Erythroblast (primary cell): Measurements from ENCODE around the gene SLC47A2.

Experiments
- DNase-seq, 2 experiments: peaks; one replicate each; lab custom pipeline; 2025; lab: John Stamatoyannopoulos, UW
- GATA1 ChIP-seq: IDR thresholded peaks from 2 replicates; pipeline ENCODE4 v1.6.1; 2011; ENCODE audit warnings: low read depth, mild to moderate bottlenecking, control low read depth, low read length, moderate library complexity
- POLR2A ChIP-seq: IDR thresholded peaks from 2 replicates; pipeline ENCODE4 v1.6.1; 2011; ENCODE audit warnings: mild to moderate bottlenecking, low read length

SLC47A2 gene

DNA sequence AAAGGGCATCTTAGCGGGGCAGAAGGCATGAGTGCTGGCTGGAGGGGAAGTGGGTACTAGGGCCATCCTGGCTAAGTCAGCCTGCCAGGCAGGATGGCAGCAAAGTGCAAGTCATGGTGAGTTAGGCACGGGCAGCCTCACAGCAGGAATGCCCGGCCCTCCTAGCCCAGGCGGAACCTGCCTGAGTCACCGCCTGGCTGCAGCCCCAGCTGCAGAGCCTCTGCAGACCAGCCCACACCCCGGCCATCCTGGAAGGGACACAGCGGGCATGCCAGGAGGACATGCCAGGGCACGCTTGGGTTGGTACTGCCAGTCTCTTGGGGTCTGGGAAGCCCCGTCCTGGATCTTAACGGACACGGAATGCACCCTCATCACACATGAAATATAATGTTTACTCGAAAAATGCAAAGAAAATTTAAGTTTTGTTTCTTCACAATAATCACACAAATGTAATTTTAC is 36.7 kb upstream of the SLC47A2 start:
- TF ChIP-seq POLR2A, result no peak
- TF ChIP-seq GATA1, result no peak
- DNase-seq, result peak in 1 of 2 experiments; percentile 7

DNA sequence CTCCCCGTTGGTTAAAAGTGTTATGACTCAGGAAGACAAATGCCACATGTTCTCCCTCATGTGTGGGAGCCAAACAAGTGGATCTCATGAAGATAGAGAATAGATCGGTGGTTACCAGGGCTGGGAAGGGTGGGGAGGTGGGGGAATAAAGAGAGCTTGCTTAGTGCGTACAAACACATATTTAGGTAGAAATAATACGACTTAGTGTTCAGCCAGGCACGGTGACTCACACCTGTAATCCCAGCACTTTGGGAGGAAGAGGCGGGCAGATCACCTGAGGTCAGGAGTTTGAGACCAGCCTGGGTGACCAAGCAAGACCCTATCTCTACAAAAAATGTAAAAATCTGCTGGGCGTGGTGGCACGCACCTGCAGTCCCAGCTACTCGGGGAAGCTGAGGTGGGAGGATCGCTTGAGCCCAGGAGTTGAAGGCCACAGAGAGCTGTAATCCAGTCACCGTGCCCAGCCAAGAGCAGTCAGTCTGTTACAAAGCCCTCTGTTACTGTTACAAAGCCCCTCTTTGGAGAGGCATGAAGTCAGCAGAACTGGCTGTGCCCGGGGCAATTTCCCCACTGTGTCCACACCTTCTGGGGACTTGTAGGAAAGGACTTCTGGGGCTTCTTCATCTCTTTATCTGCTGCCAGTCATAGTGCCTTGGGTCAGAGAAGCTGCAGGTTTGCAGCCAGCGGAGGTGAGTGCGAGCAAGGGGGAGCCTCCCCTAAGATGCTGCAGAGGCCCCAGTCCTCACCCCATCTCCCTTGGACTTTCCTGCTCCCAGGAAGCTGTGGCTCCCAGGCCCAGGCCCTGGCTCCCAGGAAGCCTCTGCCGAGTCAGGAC is 36.0 kb upstream of the SLC47A2 start:
- TF ChIP-seq POLR2A (no peak), GATA1 (no peak)
- no peak for DNase-seq

DNA sequence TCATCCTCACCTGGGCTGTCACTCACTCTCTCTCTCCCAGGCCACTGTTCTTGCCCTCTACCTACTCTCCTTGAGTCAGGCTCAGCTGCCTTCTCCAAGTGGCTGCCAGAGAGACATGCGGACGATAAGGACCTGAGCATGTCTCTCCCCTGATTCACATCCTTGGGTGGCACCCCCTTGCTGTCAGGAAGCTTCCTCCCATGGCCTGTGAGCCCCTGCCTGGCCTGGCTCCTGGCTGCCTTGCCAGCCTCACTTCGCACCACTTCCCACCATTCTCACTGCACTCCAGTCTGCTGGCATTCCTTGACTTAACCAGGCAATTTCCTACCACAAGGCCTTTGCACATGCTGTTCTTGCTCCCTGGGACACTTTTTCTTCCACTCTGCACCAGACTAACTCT is 34.5 kb upstream of the SLC47A2 start:
- no peak for TF ChIP-seq GATA1
- TF ChIP-seq POLR2A, result no peak
- DNase-seq, result no peak

DNA sequence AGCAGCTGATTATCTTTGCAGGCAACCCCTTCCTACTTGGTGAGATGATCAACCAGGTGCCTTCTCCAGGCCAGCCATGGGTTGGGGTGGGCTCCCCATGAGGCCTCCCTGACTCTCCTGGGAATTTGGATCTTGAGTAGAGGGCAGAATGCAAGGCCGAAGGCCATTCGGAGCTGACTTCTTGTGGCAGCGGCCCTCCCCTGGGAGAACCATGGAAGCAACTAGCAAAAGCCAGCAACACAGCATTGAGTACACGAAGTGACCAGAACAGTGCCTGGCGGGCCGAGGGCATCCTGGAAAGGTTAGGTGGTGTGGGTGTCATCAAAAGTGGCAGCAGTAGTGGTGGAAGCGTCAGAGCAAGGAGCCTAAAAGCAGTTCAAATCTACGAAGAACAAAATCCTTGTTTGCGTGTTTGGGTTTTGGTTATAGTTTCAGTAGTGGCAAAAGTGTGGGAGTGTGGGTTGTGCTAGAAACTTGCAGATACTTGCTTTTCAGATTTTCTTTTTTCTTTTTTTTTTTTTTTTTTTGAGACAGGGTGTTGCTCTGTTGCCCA is 33.7 kb upstream of the SLC47A2 start:
- TF ChIP-seq GATA1 (no peak), POLR2A (no peak)
- DNase-seq, result no peak

DNA sequence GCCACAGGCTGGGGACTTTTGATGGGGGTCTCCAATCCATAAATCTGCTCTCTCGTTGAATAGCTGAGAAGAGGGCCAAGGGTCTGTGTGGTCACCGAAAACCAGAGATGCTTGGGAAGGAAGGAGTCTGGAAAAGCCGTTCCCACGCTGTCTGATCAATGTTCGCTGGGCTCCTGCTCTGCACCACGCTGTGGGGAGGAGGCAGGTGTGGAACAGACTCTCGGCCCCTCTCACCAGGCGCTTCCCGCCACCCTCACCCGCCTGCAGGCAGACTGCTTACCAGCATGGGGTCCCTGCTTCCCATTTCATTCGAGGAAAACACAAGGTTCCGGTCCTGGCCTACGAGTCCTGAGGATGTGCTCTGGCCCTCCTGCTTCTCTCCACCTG is 32.4 kb upstream of the SLC47A2 start:
- TF ChIP-seq GATA1 (no peak), POLR2A (no peak)
- DNase-seq, result no peak

- TF ChIP-seq GATA1 (no peak), POLR2A (no peak)
- DNase-seq, result no peak
Measured at GRCh38 chr17:19747829-19748806, 31.7 kb upstream of the SLC47A2 start, which contains the start of gene ALDH3A1. ALDH3A1 (minus strand) TSS chr17:19748298; CDS start chr17:19745129, 3,169 bp downstream.

GRCh38 chr17:19747159-19747719 is 30.9 kb upstream of the SLC47A2 start:
- no peak for DNase-seq
- TF ChIP-seq GATA1, result no peak
- TF ChIP-seq POLR2A, result no peak

DNA sequence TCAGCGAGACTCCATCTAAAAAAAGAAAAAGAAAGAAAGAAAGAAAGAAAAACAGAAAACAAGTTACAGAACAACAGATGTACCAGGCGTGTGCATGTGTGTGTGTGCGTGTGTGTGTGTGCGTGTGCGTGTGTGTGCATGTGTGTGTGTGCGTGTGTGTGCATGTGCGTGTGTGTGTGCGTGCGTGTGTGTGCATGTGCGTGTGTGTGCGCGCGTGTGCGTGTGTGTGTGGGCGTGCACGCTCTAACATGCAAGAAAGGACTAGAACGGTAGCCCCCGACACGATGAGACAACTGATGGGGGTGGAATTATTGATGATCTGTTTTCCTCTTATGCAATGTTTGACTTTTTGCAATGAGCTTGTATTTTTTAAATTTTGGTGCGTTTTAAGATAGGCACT is 30.1 kb upstream of the SLC47A2 start:
- DNase-seq, result no peak

DNA sequence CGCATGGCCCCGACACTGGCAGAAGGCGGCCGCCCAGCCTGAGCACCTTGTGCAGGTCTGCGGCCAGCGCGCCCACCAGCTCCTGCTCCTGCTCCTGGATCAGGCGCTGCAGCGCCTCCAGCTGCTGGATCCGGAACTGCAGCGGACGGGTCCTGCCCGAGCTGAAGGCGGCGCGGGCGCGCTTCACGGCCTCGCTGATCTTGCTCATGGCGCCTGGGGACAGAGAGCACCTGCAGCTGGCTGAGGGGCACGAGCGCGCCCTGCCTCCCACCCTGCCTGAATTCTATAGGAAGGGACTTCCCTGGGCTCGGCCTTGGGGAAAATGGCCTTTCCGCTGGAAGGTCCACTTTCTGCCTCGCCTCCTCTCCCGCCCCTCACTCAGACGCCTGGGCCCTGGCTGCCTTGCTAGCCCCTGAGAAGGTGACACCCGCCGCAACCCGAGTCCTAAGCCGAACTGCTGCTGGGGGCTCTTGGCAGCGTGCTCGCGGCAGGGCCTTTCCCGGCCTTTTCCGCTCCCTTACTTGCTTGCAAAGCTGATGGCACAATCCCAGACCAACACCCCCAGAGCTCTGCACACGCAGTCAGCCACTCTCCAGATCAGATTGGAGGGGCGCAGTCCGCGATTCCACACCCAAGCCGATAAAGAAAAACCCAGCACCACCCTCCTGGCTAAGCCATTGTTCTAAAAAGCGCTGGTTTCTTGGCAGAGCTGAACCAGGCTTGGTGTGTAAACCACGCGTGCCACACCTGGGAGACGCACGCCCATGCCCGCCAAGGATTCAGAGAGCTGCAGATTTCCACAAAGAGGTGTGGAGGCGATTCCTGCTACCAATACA is 28.8 kb upstream of the SLC47A2 start:
- DNase-seq, result peak; percentile 70 to 78
- no peak for TF ChIP-seq GATA1
- no peak for TF ChIP-seq POLR2A

More for the DNA sequence above, 30.1 kb upstream of the SLC47A2 start:
- TF ChIP-seq POLR2A (no peak), GATA1 (no peak)

DNA sequence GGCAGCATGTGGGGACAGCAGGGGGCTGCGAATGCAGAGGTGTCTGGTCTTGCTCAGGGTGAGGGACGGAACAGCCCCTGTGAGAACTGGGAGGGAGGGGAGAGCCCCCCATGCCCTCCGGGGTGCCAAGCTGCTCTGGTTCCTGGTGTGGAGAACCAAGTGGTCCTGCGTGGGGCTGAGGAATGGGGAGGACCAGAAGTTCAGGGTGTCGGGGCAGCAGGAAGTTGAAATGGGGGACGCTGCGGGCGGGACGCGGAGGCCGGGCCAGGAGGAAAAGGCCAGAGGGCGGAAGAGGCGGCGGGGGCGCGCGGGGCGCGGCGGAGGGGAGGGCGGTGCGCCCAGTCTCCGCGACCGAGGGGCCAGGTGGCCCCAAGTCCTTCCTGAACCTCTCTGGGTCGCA is 28.1 kb upstream of the SLC47A2 start:
- no peak for DNase-seq
- TF ChIP-seq POLR2A, result no peak
- no peak for TF ChIP-seq GATA1

DNA sequence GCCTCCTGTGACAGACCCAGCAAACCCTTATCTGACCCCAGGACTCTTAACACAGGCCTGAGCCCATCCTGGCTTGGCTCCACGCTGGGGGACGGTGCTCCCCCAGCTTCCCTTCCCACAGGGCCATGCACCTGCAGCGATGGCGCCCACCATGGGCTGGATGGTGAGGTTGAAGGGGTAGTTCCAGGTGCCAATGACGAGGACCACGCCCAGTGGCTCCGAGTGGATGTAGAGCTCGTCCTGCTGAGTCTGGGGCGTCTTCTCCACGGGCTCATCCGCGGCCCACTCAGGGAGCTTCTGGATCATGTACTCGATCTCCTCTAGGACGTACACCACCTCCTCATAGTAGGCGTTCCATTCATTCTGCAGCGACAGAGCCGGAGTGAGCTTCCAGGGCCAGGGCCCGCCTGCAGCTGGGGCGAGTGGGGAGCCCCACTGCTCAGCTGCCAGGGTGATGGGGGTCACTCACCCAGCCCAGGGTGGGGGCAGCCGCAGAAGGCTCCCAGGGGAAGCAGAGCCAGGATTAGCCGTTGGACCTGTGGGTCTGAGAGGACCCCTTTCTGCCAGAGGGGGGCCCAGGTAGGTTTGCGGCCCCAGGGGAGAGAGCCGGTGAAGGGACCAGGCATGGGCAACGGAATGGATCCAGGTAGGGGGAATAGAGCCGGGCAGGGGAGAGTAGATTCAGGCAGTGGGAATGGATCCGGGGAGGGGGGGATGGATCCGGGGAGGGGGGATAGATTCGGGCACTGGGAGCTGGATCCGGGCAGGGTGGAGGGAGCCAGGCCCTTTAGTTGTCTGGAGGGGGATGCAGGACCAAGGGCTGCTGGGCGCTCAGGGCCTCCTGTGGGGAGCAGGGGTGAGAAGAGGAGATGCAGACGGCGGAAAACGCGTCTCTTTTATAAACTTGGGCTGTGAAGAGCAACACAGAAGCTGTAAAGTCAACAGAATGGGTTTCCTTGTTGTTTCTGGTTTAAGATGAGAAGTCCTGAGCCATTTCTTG is 27.0 kb upstream of the SLC47A2 start:
- TF ChIP-seq GATA1 (no peak), POLR2A (no peak)
- DNase-seq, result no peak

GRCh38 chr17:19742495-19742894 is 26.1 kb upstream of the SLC47A2 start:
- DNase-seq, result no peak

More at GRCh38 chr17:19742495-19742894, 26.1 kb upstream of the SLC47A2 start:
- TF ChIP-seq POLR2A (no peak), GATA1 (no peak)
